HepG2 (cell line): Measurements from ENCODE around the gene SIVA1. TPM values are rescaled to one million over a fixed set of nuclear protein-coding genes. Genes with fewer than 3 reads are reported as not detected.

Experiments used
- AKNA ChIP-seq: sonication (generic); formaldehyde crosslinking; IDR thresholded peaks from 2 replicates; pipeline ENCODE4 v1.4.0; 2020; ENCODE audit warnings: missing genetic modification reagents, borderline replicate concordance
- BORCS8-MEF2B ChIP-seq: sonication (generic); formaldehyde crosslinking; IDR thresholded peaks from 2 replicates; pipeline ENCODE4 v1.8.0; 2022; ENCODE audit warnings: mild to moderate bottlenecking, missing genetic modification reagents
- FOSL2 ChIP-seq: sonication (generic); formaldehyde crosslinking; IDR thresholded peaks from 2 replicates; pipeline ENCODE4 v1.4.0; 2020; ENCODE audit warnings: missing genetic modification reagents
- FOXP4 ChIP-seq: sonication (generic); formaldehyde crosslinking; IDR thresholded peaks from 2 replicates; pipeline ENCODE4 v1.4.0; 2020; ENCODE audit warnings: missing genetic modification reagents
- HNF4A ChIP-seq: sonication (generic); formaldehyde crosslinking; IDR thresholded peaks from 2 replicates; pipeline ENCODE4 v1.4.0; 2020; ENCODE audit warnings: missing genetic modification reagents
- MAF1 ChIP-seq: sonication (generic); formaldehyde crosslinking; IDR thresholded peaks from 2 replicates; pipeline ENCODE4 v1.5.0; 2020; ENCODE audit warnings: missing genetic modification reagents, borderline replicate concordance
- NONO ChIP-seq, 2 experiments: fragments of 450-650 bp in 1 of 2; sonication (generic) in 1 of 2; formaldehyde crosslinking in 1 of 2; IDR thresholded peaks in 1 of 2; conservative IDR thresholded peaks in 1 of 2; 2 replicates each; pipeline versions ENCODE4 v1.6.1 to v1.8.0; 2017 to 2022; ENCODE audit warnings: mild to moderate bottlenecking in 1 of 2, missing genetic modification reagents in 1 of 2, moderate library complexity in 1 of 2
- RAD51 ChIP-seq: fragments of 450-650 bp; IDR thresholded peaks from 2 replicates; pipeline ENCODE4 v1.6.1; 2016; ENCODE audit warnings: borderline replicate concordance
- STAG1 ChIP-seq: sonication (generic); formaldehyde crosslinking; IDR thresholded peaks from 2 replicates; pipeline ENCODE4 v1.4.0; 2020; ENCODE audit warnings: missing genetic modification reagents
- ZBTB3 ChIP-seq: sonication (generic); formaldehyde crosslinking; IDR thresholded peaks from 2 replicates; pipeline ENCODE4 v1.4.0; 2020; ENCODE audit warnings: low read depth, mild to moderate bottlenecking, moderate library complexity, missing genetic modification reagents, borderline replicate concordance
- ZFP82 ChIP-seq: sonication (generic); formaldehyde crosslinking; IDR thresholded peaks from 2 replicates; pipeline ENCODE4 v1.5.1; 2020; ENCODE audit warnings: mild to moderate bottlenecking, missing genetic modification reagents, borderline replicate concordance
- ZNF12 ChIP-seq: sonication (generic); formaldehyde crosslinking; IDR thresholded peaks from 2 replicates; pipeline ENCODE4 v1.5.0; 2020; ENCODE audit warnings: missing genetic modification reagents
- ZNF143 ChIP-seq: sonication (generic); formaldehyde crosslinking; IDR thresholded peaks from 2 replicates; pipeline ENCODE4 v1.4.0; 2020; ENCODE audit warnings: missing genetic modification reagents
- ZNF260 ChIP-seq: sonication (generic); formaldehyde crosslinking; IDR thresholded peaks from 2 replicates; pipeline ENCODE4 v1.4.0; 2020; ENCODE audit warnings: missing genetic modification reagents, low read depth, mild to moderate bottlenecking, borderline replicate concordance
- ZNF441 ChIP-seq: sonication (generic); formaldehyde crosslinking; IDR thresholded peaks from 2 replicates; pipeline ENCODE4 v1.7.0; 2021; ENCODE audit warnings: missing genetic modification reagents, borderline replicate concordance
- ZNF761 ChIP-seq: sonication (generic); formaldehyde crosslinking; conservative IDR thresholded peaks from 2 replicates; pipeline ENCODE4 v1.4.0; 2020; ENCODE audit warnings: mild to moderate bottlenecking, missing genetic modification reagents
- ZSCAN25 ChIP-seq: sonication (generic); formaldehyde crosslinking; IDR thresholded peaks from 2 replicates; pipeline ENCODE4 v1.8.0; 2022; ENCODE audit warnings: mild to moderate bottlenecking, missing genetic modification reagents
- ZSCAN9 ChIP-seq: IDR thresholded peaks from 2 replicates; pipeline ENCODE4 v1.6.1; 2016; ENCODE audit warnings: borderline replicate concordance
- polyA plus RNA-seq, 8 experiments: library from polyadenylated mRNA; depleted of rRNA in 3 of 8; stranded (reverse) in 7 of 8; unstranded in 1 of 8; fragments of >200 nt; fragmentation: Illumina TruSeq in 4 of 8; extraction: Trizol in 4 of 8; gene quantifications; 2 replicates each; pipeline versions ENCODE4 v1.2.1 to v1.2.3, GENCODE V29; 2011 to 2016; ENCODE audit warnings: low read depth in 4 of 8, missing spikeins in 1 of 8, mixed read lengths in 1 of 8; ENCODE audit not compliant: insufficient read depth in 1 of 8
- total RNA-seq, 5 experiments: library from RNA; depleted of rRNA; stranded (reverse); fragments of >200 nt; fragmentation: Illumina TruSeq; extraction: Trizol; gene quantifications; 2 replicates each; pipeline ENCODE4 v1.2.3, GENCODE V29; 2016; ENCODE audit warnings: low read depth in 1 of 5

Gene SIVA1
- total and polyA plus RNA-seq, 2 of the 13 experiments (the other 11 are each of a cell fraction or from before 2014, with no cell fraction given), result 123 to 186 TPM

GRCh38 chr14:104723651-104724406, 29.1 kb upstream of the SIVA1 start, which contains the start of gene ADSS1 (continued):
- TF ChIP-seq ZNF143 (CRISPR knock-in tag) (0 out of 2 replicates have a peak, but pooled peaks have one; percentile 23), FOXP4 (CRISPR knock-in tag) (no peak), HNF4A (CRISPR knock-in tag) (0 out of 2 replicates have a peak, but pooled peaks have one; percentile 29), ZSCAN9 (CRISPR knock-in tag) (no peak), FOSL2 (CRISPR knock-in tag) (0 out of 2 replicates have a peak, but pooled peaks have one; percentile 6), ZBTB3 (CRISPR knock-in tag) (no peak), ZNF12 (CRISPR knock-in tag) (no peak), NONO (IDR thresholded peaks at IDR 0.05) (no peak), NONO (CRISPR knock-in tag; conservative IDR thresholded peaks at IDR 0.05) (0 out of 2 replicates have a peak, but pooled peaks have one; percentile 4), STAG1 (CRISPR knock-in tag) (peak; percentile 42), ZNF761 (peak; percentile 88; the same call in 1 of the 2 replicates), ZSCAN25 (no peak), BORCS8-MEF2B (CRISPR knock-in tag) (no peak), MAF1 (CRISPR knock-in tag) (0 out of 2 replicates have a peak, but pooled peaks have one; percentile 41), RAD51 (no peak), AKNA (CRISPR knock-in tag) (no peak), ZNF441 (peak; percentile 41; the same call in 1 of the 2 replicates), ZFP82 (CRISPR knock-in tag) (peak; percentile 56; the same call in 1 of the 2 replicates), ZNF260 (no peak)
